ENCODE measurements around the gene NPTX1. TPM values are rescaled to one million over a fixed set of nuclear protein-coding genes. Genes with fewer than 3 reads are reported as not detected.

The NPTX1 gene
- total and polyA plus RNA-seq, 9 donors: 0.02 to 19.8 (median 0.33) TPM; not detected in 1

DNA sequence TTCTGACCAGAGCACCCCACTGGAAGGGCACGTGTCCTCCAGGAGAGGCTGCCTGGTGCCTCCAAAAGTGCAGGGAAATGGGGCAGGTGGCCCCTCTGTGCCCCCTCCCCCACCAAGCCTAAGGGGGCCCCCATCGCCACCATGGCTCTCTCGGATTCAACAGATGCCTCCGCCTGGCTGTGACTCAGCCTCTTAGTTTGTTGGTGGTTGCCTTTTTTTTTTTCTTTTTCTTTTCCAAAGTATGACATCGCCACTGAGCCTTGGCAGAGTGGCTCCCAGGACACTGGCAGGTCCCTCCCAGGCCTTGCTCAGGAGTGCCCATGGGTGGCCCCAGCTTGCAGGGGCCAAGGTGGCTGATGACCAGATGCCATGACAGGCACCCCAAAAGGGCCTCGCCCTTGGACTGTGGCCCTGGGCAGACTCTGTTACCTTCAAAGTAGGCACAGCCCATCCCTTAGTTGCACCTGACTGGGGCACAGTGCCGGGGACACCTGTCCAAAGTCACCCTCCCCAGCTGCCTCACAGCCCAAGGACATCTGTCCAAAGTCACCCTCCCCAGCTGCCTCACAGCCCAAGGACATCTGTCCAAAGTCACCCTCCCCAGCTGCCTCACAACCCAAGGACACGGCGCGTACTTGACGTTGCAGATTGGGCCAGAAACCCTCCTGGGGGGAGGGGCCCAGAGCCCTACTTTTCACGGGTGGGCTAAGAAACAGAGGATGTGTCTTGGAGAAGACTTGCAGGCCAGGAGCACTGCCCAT is 29.6 kb downstream of the NPTX1 start:
- Histone ChIP-seq H3K4me1 (ENCODE audit: insufficient read depth) (no peaks in the 10 kb centered on the region), H3K36me3 (no peaks in the 10 kb centered on the region), H3K9me3 (no peaks in the 10 kb centered on the region), H3K27ac (no peak overlapping the region), H3K4me3 (no peak overlapping the region), H3K27me3 (no peaks in the 10 kb centered on the region)
- TF ChIP-seq POLR2A (IDR thresholded peaks at IDR 0.05) (no peak), EP300 (IDR thresholded peaks at IDR 0.05) (no peak)
- TF ChIP-seq, protein P1, sequence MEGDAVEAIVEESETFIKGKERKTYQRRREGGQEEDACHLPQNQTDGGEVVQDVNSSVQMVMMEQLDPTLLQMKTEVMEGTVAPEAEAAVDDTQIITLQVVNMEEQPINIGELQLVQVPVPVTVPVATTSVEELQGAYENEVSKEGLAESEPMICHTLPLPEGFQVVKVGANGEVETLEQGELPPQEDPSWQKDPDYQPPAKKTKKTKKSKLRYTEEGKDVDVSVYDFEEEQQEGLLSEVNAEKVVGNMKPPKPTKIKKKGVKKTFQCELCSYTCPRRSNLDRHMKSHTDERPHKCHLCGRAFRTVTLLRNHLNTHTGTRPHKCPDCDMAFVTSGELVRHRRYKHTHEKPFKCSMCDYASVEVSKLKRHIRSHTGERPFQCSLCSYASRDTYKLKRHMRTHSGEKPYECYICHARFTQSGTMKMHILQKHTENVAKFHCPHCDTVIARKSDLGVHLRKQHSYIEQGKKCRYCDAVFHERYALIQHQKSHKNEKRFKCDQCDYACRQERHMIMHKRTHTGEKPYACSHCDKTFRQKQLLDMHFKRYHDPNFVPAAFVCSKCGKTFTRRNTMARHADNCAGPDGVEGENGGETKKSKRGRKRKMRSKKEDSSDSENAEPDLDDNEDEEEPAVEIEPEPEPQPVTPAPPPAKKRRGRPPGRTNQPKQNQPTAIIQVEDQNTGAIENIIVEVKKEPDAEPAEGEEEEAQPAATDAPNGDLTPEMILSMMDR (IDR thresholded peaks at IDR 0.05): no peak
- WGBS, 3 donors: 62 to 71% (median 64%) methylated on average over 12 of the region's 12 CpGs
- DNase-seq: no peak
- intact Hi-C loops (cut with DNase I): no loop called here

DNA sequence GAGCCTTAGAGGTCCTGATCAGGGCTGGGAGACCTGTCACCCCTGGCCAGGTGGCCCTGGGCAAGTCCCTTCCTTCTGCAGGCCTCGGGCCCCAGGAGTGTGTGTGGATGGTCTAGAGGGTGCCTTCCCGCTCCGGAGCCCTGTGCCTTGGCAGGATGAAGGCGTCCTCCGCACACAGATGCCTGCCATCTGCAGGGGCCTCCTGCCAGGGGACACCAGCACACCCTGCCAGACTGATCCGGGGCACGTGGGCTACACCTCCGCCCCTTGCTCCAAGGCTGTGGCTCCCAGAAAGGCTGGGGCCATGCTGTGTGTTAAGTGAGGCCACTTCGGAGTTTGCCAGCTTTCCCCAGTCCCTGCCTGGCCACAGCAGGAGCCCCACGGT is 30.7 kb downstream of the NPTX1 start:
- DNase-seq: no peak

DNA sequence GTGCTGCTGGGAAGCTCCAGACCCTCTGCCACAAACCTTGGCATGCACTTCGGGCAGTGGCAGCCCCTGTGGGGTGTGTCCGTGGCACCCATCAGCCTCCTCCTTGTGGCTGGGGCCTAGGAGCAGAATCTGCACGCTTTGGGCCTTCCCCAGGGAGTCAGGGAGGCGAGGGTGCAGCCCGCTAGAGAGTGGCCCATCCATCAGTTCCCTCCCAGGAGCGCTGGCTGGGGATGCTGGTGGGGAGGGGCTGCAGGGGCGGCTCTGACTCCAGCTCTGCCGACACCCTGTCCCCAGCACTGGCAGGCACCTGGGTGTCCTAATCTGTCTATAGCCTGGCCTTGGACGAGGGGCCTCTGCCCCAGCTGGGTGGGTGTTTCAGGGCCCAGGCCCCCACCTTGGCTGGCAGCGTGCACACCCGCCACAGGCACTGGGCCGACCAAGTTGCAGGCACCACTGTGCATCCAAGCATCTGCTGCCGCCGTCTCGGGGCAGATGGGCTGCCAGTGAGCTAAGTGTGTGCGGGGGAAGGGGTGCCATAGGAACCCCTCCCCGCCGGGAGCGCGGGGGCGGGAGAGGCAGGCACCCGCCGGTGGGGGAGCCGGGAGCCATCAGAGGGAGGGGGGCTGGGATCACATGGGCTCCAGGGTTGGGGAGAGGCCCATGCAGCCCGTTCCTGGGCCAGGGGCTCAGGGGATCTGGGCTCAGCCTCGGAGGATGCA is 31.2 kb downstream of the NPTX1 start:
- H3K4me3 ChIP-seq: no peak overlapping the region
- H3K4me1 ChIP-seq (ENCODE audit: insufficient read depth): no peaks in the 10 kb centered on the region
- 56 to 68% (median 61%) methylated on average over 25 to 26 of the region's 26 CpGs for WGBS, 3 donors
- DNase-seq: no peak
- H3K27ac ChIP-seq: no peak overlapping the region
- intact Hi-C loops (cut with DNase I): no loop called here
- H3K27me3 ChIP-seq: no peaks in the 10 kb centered on the region
- TF ChIP-seq, protein P1 (IDR thresholded peaks at IDR 0.05): no peak
- TF ChIP-seq POLR2A (IDR thresholded peaks at IDR 0.05) (no peak), EP300 (IDR thresholded peaks at IDR 0.05) (no peak)
- no peaks in the 10 kb centered on the region for H3K9me3 ChIP-seq
- H3K36me3 ChIP-seq: no peaks in the 10 kb centered on the region

More for the DNA sequence above, 30.7 kb downstream of the NPTX1 start:
- Histone ChIP-seq H3K36me3 (no peaks in the 10 kb centered on the region), H3K4me1 (ENCODE audit: insufficient read depth) (no peaks in the 10 kb centered on the region), H3K4me3 (no peak overlapping the region), H3K9me3 (no peaks in the 10 kb centered on the region), H3K27ac (no peak overlapping the region), H3K27me3 (no peaks in the 10 kb centered on the region)
- no peak for TF ChIP-seq EP300 (IDR thresholded peaks at IDR 0.05)
- TF ChIP-seq POLR2A (IDR thresholded peaks at IDR 0.05): no peak
- TF ChIP-seq, protein P1 (IDR thresholded peaks at IDR 0.05): no peak
- 73 to 75% (median 73%) methylated on average over 10 of the region's 10 CpGs for WGBS, 3 donors
- intact Hi-C loops (cut with DNase I): no loop called here

DNA sequence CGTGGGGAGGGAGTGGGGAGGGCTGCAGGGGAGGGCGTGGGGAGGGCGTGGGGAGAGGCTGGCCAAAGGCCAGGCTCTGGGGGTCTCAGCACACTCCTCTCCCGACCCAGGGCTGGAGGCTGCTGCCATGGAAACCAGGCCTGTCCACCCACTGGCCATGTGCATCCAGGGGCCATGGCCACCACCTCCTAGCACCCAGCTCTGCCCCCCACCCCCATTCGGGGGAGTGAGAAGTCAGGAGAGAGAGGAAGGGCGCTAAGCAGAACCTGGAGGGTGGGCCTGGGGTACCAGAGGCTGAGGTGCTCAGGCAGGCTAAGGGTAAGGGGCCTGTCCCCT is 31.8 kb downstream of the NPTX1 start:
- H3K27me3 ChIP-seq: no peaks in the 10 kb centered on the region
- no peak overlapping the region for H3K27ac ChIP-seq
- WGBS, 3 donors: 56 to 64% (median 57%) methylated on average over 4 to 6 of the region's 6 CpGs
- H3K4me3 ChIP-seq: no peak overlapping the region
- no peaks in the 10 kb centered on the region for H3K9me3 ChIP-seq
- no peaks in the 10 kb centered on the region for H3K36me3 ChIP-seq
- no peak for TF ChIP-seq POLR2A (IDR thresholded peaks at IDR 0.05)
- intact Hi-C loops (cut with DNase I): no loop called here
- no peaks in the 10 kb centered on the region for H3K4me1 ChIP-seq (ENCODE audit: insufficient read depth)
- DNase-seq: no peak
